Endometrial microvascular endothelial cells (primary cell): ENCODE measurements around the gene COA1. TPM values are rescaled to one million over a fixed set of nuclear protein-coding genes. Genes with fewer than 3 reads are reported as not detected.

Source experiments
- total RNA-seq: library from RNA; depleted of rRNA; stranded (reverse); fragments of >200 nt; gene quantifications from one replicate; pipeline ENCODE4 v1.2.3, GENCODE V29; 2015; ENCODE audit errors: inconsistent ontology term

Gene COA1
- total RNA-seq, 1 donor from 2014 or later: 50.4 TPM

Other genes starting within 250 kb of the COA1 start
- 56.6 TPM for gene STK17A, start 146.4 kb downstream of the COA1 start, total RNA-seq
- gene BLVRA, start 29.2 kb upstream of the COA1 start, total RNA-seq: 64.0 TPM
- gene MRPS24, start 140.0 kb upstream of the COA1 start, total RNA-seq: 155 TPM
- gene URGCP, start 177.1 kb upstream of the COA1 start, total RNA-seq: 20.0 TPM
- gene UBE2D4, start 196.9 kb upstream of the COA1 start, total RNA-seq: 24.8 TPM